K562 (cell line): Measurements from ENCODE around the gene RNF6. TPM values are rescaled to one million over a fixed set of nuclear protein-coding genes. Genes with fewer than 3 reads are reported as not detected.

ENCODE experiments used
- BRF1 ChIP-seq: IDR thresholded peaks from 3 replicates; pipeline ENCODE4 v1.6.1; 2011; ENCODE audit warnings: borderline replicate concordance, mild to moderate bottlenecking; ENCODE audit not compliant: insufficient read length; ENCODE audit errors: extremely low read depth
- CBFA2T2 ChIP-seq: fragments of 450-650 bp; conservative IDR thresholded peaks from 2 replicates; pipeline ENCODE4 v1.6.1; 2017; ENCODE audit warnings: mild to moderate bottlenecking
- CREB1 ChIP-seq, 2 experiments: sonication (generic) in 1 of 2; formaldehyde crosslinking in 1 of 2; IDR thresholded peaks; 2 replicates each; pipeline versions ENCODE4 v1.6.1 to v1.8.0; 2012 to 2022; ENCODE audit warnings: inconsistent platforms in 1 of 2, mild to moderate bottlenecking in 1 of 2, missing genetic modification reagents in 1 of 2, moderate library complexity in 1 of 2
- CREM ChIP-seq: IDR thresholded peaks from 2 replicates; pipeline ENCODE4 v1.6.1; 2014; ENCODE audit warnings: antibody characterized with exemption, low read depth
- E2F8 ChIP-seq: fragments of 450-650 bp; IDR thresholded peaks from 2 replicates; pipeline ENCODE4 v1.7.1; 2018; ENCODE audit warnings: mild to moderate bottlenecking, low read depth; ENCODE audit not compliant: partially characterized antibody
- ETV1 ChIP-seq: fragments of 450-650 bp; conservative IDR thresholded peaks from 2 replicates; pipeline ENCODE4 v1.6.1; 2016; ENCODE audit warnings: missing genetic modification characterization, control low read depth, low read depth, missing compliant biosample characterization
- HDAC6 ChIP-seq: IDR thresholded peaks from 2 replicates; pipeline ENCODE4 v1.6.1; 2012; ENCODE audit warnings: low read depth, mild to moderate bottlenecking, control low read depth, inconsistent platforms, low read length, moderate library complexity
- IFI16 ChIP-seq: fragments of 250-450 bp; sonication (Bioruptor Pico); IDR thresholded peaks from 2 replicates; pipeline ENCODE4 v2.1.2; 2022; ENCODE audit warnings: mild to moderate bottlenecking, inconsistent platforms
- KDM4B ChIP-seq, 2 experiments: fragments of 450-650 bp in 1 of 2; sonication (generic) in 1 of 2; IDR thresholded peaks; 2 replicates each; pipeline ENCODE4 v1.6.1; 2016 to 2017; ENCODE audit warnings: borderline replicate concordance in 2 of 2, antibody characterized with exemption in 1 of 2, low read depth in 1 of 2, mild to moderate bottlenecking in 1 of 2
- KLF1 ChIP-seq: fragments of 450-650 bp; IDR thresholded peaks from 2 replicates; pipeline ENCODE4 v1.6.1; 2016; ENCODE audit warnings: missing genetic modification characterization, missing compliant biosample characterization
- MTA3 ChIP-seq: fragments of 450-650 bp; formaldehyde crosslinking; IDR thresholded peaks from 2 replicates; pipeline ENCODE4 v1.6.1; 2017; ENCODE audit warnings: mild to moderate bottlenecking, borderline replicate concordance
- NCOA1 ChIP-seq: fragments of 450-650 bp; IDR thresholded peaks from 2 replicates; pipeline ENCODE4 v1.6.1; 2016; ENCODE audit warnings: low read depth
- NR1H2 ChIP-seq: sonication (generic); formaldehyde crosslinking; IDR thresholded peaks from 2 replicates; pipeline ENCODE4 v1.4.0; 2020; ENCODE audit warnings: mild to moderate bottlenecking, missing genetic modification reagents
- RBM14 ChIP-seq: fragments of 200-400 bp; formaldehyde crosslinking; IDR thresholded peaks from 2 replicates; pipeline ENCODE4 v1.6.1; 2018; ENCODE audit warnings: low read depth, mild to moderate bottlenecking, low read length, moderate library complexity, borderline replicate concordance; ENCODE audit not compliant: insufficient read depth
- RFX1 ChIP-seq: fragments of 450-650 bp; IDR thresholded peaks from 2 replicates; pipeline ENCODE4 v1.6.1; 2016; ENCODE audit warnings: mild to moderate bottlenecking, moderate library complexity
- RHOXF2B ChIP-seq: fragments of 250-450 bp; sonication (Bioruptor Pico); conservative IDR thresholded peaks from 2 replicates; pipeline ENCODE4 v1.5.1; 2021
- TCF3 ChIP-seq: sonication (generic); formaldehyde crosslinking; IDR thresholded peaks from 2 replicates; pipeline ENCODE4 v1.4.0; 2020; ENCODE audit warnings: mild to moderate bottlenecking, missing genetic modification reagents
- WHSC1 ChIP-seq: IDR thresholded peaks from one replicate; pipeline ENCODE4 v1.6.1; 2012; ENCODE audit warnings: low read length, control low read depth, inconsistent platforms
- YBX1 ChIP-seq: fragments of 450-650 bp; IDR thresholded peaks from 2 replicates; pipeline ENCODE4 v1.7.1; 2016; ENCODE audit warnings: mild to moderate bottlenecking
- ZBED1 ChIP-seq: IDR thresholded peaks from 2 replicates; pipeline ENCODE4 v1.6.1; 2014
- ZNF174 ChIP-seq: fragments of 250-450 bp; sonication (Bioruptor Pico); IDR thresholded peaks from 2 replicates; pipeline ENCODE4 v1.4.0; 2020; ENCODE audit warnings: mild to moderate bottlenecking
- ZNF444 ChIP-seq: fragments of 250-450 bp; sonication (Bioruptor Pico); IDR thresholded peaks from 2 replicates; pipeline ENCODE4 v1.4.0; 2020; ENCODE audit warnings: mild to moderate bottlenecking, moderate library complexity
- ZNF695 ChIP-seq: fragments of 450-650 bp; formaldehyde crosslinking; IDR thresholded peaks from 2 replicates; pipeline ENCODE4 v1.4.0; 2020; ENCODE audit warnings: mild to moderate bottlenecking, moderate library complexity
- polyA plus RNA-seq, 8 experiments: library from polyadenylated mRNA; depleted of rRNA in 4 of 8; stranded (reverse) in 5 of 8; unstranded in 3 of 8; fragments of >200 nt; fragmentation: Nextera tagmentation in 2 of 8; fragmentation: Illumina TruSeq in 1 of 8; extraction: Ambion mirVana in 2 of 8; extraction: Trizol in 1 of 8; gene quantifications; 2 replicates each; pipeline versions ENCODE4 v1.2.1 to v1.2.3, GENCODE V29; 2011 to 2014; ENCODE audit warnings: inconsistent platforms in 1 of 8, missing spikeins in 1 of 8
- total RNA-seq, 7 experiments: library from RNA; depleted of rRNA in 6 of 7; stranded (reverse); fragments of >200 nt in 6 of 7; fragmentation: Illumina TruSeq in 2 of 7; extraction: Trizol in 2 of 7; gene quantifications; 2 replicates each; pipeline versions ENCODE4 v1.2.1 to v1.2.3, GENCODE V29; 2011 to 2021; ENCODE audit warnings: low replicate concordance in 1 of 7
- TF ChIP-seq, protein P1 (sequence below): fragments of 250-450 bp; sonication (Bioruptor Pico); IDR thresholded peaks from 2 replicates; pipeline ENCODE4 v1.8.0; 2021; ENCODE audit warnings: moderate library complexity, mild to moderate bottlenecking, inconsistent platforms

Gene RNF6
- total and polyA plus RNA-seq, 9 of the 15 experiments (the other 6 are each of a cell fraction or from before 2014, with no cell fraction given): 12.0 to 31.4 (median 22.3) TPM

- TF ChIP-seq ZNF695 (CRISPR knock-in tag) (no peak), ETV1 (tag) (peak; percentile 15; the same call in 1 of the 2 replicates), CREB1 (IDR thresholded peaks at IDR 0.05) (no peak), CREB1 (CRISPR knock-in tag; IDR thresholded peaks at IDR 0.05) (no peak), ZNF444 (CRISPR knock-in tag) (no peak), RBM14 (0 out of 2 replicates have a peak, but pooled peaks have one; percentile 79), ZBED1 (no peak), NCOA1 (peak; percentile 96), ZNF174 (CRISPR knock-in tag) (no peak), MTA3 (peak; percentile 73), CREM (peak; percentile 65), WHSC1 (no peak), IFI16 (CRISPR knock-in tag) (no peak), YBX1 (no peak), BRF1 (no peak), NR1H2 (CRISPR knock-in tag) (0 out of 2 replicates have a peak, but pooled peaks have one; percentile 31), RFX1 (peak; percentile 61), TCF3 (CRISPR knock-in tag) (no peak), CBFA2T2 (no peak), KLF1 (tag) (peak; percentile 42; the same call in 1 of the 2 replicates), HDAC6 (no peak), E2F8 (peak; percentile 72), KDM4B (IDR thresholded peaks at IDR 0.05; ENCODE audit: borderline replicate concordance in 2 of 2, low read depth in 1 of 2) (no peak), RHOXF2B (CRISPR knock-in tag) (no peak)
- TF ChIP-seq, protein P1, sequence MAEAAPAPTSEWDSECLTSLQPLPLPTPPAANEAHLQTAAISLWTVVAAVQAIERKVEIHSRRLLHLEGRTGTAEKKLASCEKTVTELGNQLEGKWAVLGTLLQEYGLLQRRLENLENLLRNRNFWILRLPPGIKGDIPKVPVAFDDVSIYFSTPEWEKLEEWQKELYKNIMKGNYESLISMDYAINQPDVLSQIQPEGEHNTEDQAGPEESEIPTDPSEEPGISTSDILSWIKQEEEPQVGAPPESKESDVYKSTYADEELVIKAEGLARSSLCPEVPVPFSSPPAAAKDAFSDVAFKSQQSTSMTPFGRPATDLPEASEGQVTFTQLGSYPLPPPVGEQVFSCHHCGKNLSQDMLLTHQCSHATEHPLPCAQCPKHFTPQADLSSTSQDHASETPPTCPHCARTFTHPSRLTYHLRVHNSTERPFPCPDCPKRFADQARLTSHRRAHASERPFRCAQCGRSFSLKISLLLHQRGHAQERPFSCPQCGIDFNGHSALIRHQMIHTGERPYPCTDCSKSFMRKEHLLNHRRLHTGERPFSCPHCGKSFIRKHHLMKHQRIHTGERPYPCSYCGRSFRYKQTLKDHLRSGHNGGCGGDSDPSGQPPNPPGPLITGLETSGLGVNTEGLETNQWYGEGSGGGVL (CRISPR knock-in tag): no peak
Observed at GRCh38 chr13:26221721-26222519, at the start of gene RNF6 (continued).
